Left ventricle myocardium inferior (tissue), 1 donor: Measurements from ENCODE around the gene SAMD7. TPM values are rescaled to one million over a fixed set of nuclear protein-coding genes. Genes with fewer than 3 reads are reported as not detected.

Experiments used
- DNase-seq: peaks from one replicate; pipeline ENCODE4 v3.0.0-alpha.2; 2020
- H3K27ac ChIP-seq: fragments of 200-600 bp; replicated peaks from 2 replicates; pipeline ENCODE4 v1.8.0; 2021
- H3K27me3 ChIP-seq: fragments of 200-600 bp; 2 replicates; pipeline ENCODE4 v1.8.0; 2021; ENCODE audit warnings: low read depth
- H3K36me3 ChIP-seq: fragments of 200-600 bp; 2 replicates; pipeline ENCODE4 v1.8.0; 2021
- H3K4me1 ChIP-seq: fragments of 200-600 bp; 2 replicates; pipeline ENCODE4 v1.8.0; 2021
- H3K4me3 ChIP-seq: fragments of 200-600 bp; 2 replicates; pipeline ENCODE4 v1.8.0; 2021; ENCODE audit warnings: mild to moderate bottlenecking, moderate library complexity
- H3K9me3 ChIP-seq: fragments of 200-600 bp; replicated peaks from 2 replicates; pipeline ENCODE4 v1.8.0; 2021
- CTCF ChIP-seq: fragments of 200-600 bp; IDR thresholded peaks from 2 replicates; pipeline ENCODE4 v1.8.0; 2021; ENCODE audit warnings: antibody characterized with exemption, mild to moderate bottlenecking, borderline replicate concordance
- intact Hi-C: fragments of 100-400 bp; cut with micrococcal nuclease; formaldehyde crosslinking; loops from one replicate; pipeline ENCODE4 v1.11.0; 2022
- total RNA-seq: library from RNA; stranded (reverse); fragmentation: NEBNext Ultra II Directional; extraction: Animal tissue kit (Norgen Biotek cat#: 25700); gene quantifications from one replicate; pipeline ENCODE4 v1.2.1, GENCODE V29; 2021
- donor health status: DM: no; HTN: yes; CAD: no; lungs with severe emphysema.

SAMD7 gene
- total RNA-seq, 1 donor from 2014 or later: not detected

DNA sequence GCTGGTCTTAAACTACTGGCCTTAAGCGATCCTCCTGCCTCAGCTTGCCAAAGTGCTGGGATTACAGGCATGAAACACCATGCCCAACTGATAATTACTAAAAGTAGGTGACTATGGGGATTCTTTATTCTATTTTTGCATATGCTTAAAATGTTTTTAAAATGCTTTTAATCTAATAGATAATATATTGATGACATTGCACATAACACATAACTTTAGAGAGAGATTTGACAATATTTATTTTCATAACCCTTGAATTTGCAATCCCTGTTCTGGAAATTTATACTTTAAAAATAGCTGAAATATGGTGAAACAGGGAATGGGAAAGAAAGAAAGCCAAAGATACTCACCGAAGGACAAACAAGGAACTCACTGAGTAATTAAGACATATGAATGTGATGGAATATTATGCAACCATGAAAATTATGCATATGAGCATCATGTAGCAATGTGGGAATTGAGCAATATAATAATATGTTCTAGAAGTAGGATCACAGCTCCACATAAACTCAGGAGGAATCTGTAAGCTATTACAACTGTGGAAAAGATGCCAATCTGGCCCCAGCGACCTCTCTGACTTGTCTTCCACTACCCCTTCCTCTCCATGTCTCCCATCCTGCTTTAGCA lies 43.7 kb upstream of the SAMD7 start:
- no peaks in the 10 kb centered on the region for H3K9me3 ChIP-seq
- intact Hi-C loops: loop anchor here (10.0 kb wide), 1 partner anchor 157 kb away; no protein-coding TSS in a partner anchor
- no peak for DNase-seq
- no peak for TF ChIP-seq CTCF
- peaks cover 5% of the 10 kb centered on the region for H3K4me1 ChIP-seq
- no peak overlapping the region for H3K27ac ChIP-seq
- H3K36me3 ChIP-seq: no peaks in the 10 kb centered on the region
- H3K4me3 ChIP-seq: no peak overlapping the region
- H3K27me3 ChIP-seq: no peaks in the 10 kb centered on the region

DNA sequence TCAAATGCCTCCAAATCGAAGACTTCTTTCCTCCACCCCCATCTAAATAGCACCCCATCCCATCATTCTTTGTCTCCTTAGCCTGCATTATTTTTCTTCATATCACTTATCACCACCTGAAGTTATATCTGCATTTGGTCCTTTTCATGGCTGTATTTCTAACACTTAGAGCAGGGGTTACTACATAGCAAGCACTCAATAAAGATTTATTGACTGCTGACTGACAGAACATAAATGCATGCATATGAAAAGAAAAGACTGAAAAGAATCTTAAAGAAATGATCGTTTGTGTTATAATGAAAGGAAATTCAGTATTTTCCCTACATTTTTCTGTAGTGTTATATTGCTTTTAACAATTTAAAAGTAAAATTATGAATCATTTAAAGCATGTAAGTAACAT lies 43.0 kb upstream of the SAMD7 start:
- DNase-seq: no peak
- Histone ChIP-seq H3K27ac (no peak overlapping the region), H3K4me1 (peaks cover 3% of the 10 kb centered on the region), H3K9me3 (no peaks in the 10 kb centered on the region), H3K27me3 (no peaks in the 10 kb centered on the region), H3K4me3 (no peak overlapping the region), H3K36me3 (no peaks in the 10 kb centered on the region)
- intact Hi-C loops: loop anchor here (10.0 kb wide), 1 partner anchor 156 kb away; no protein-coding TSS in a partner anchor
- no peak for TF ChIP-seq CTCF

- Histone ChIP-seq H3K36me3 (no peaks in the 10 kb centered on the region), H3K27ac (no peak within 1 kb of the TSS), H3K9me3 (no peaks in the 10 kb centered on the region), H3K27me3 (no peaks in the 10 kb centered on the region), H3K4me1 (no peaks in the 10 kb centered on the region), H3K4me3 (no peak within 1 kb of the TSS)
- intact Hi-C loops: loop anchor here (10.0 kb wide), 1 partner anchor 155 kb away; no protein-coding TSS in a partner anchor
- no peak for TF ChIP-seq CTCF
- DNase-seq: no peak
These were observed 41.7 kb upstream of the SAMD7 start, which contains the start of gene LRRC31 for GRCh38 chr3:169869484-169870220. TSS of gene LRRC31 (minus strand) at chr3:169869935. CDS start at chr3:169869807, 128 bp downstream.

GRCh38 chr3:169871129-169871886 lies 40.1 kb upstream of the SAMD7 start:
- no peak for TF ChIP-seq CTCF
- no peaks in the 10 kb centered on the region for H3K9me3 ChIP-seq

GRCh38 chr3:169879013-169879557 lies 32.3 kb upstream of the SAMD7 start:
- H3K27me3 ChIP-seq: no peaks in the 10 kb centered on the region
- no peak overlapping the region for H3K4me3 ChIP-seq
- no peak for DNase-seq
- no peaks in the 10 kb centered on the region for H3K36me3 ChIP-seq
- H3K4me1 ChIP-seq: no peaks in the 10 kb centered on the region
- no peaks in the 10 kb centered on the region for H3K9me3 ChIP-seq
- H3K27ac ChIP-seq: no peak overlapping the region
- intact Hi-C loops: no loop called here
- no peak for TF ChIP-seq CTCF

More at GRCh38 chr3:169871129-169871886, 40.1 kb upstream of the SAMD7 start:
- no peaks in the 10 kb centered on the region for H3K27me3 ChIP-seq
- no peak overlapping the region for H3K27ac ChIP-seq
- intact Hi-C loops: no loop called here
- DNase-seq: no peak
- no peak overlapping the region for H3K4me3 ChIP-seq
- H3K36me3 ChIP-seq: no peaks in the 10 kb centered on the region
- H3K4me1 ChIP-seq: no peaks in the 10 kb centered on the region
